OCI-LY3 (cell line): ENCODE data around the gene PDE5A.

Experiments
- H2AFZ ChIP-seq: fragments of 200-600, 300-600 bp; shearing (Covaris generic); 2 replicates; pipeline ENCODE4 v1.6.0; 2014; ENCODE audit warnings: antibody characterized with exemption, low read depth, low read length
- H3K27ac ChIP-seq: fragments of 200-600, 300-600 bp; sonication (generic); 2 replicates; pipeline ENCODE4 v1.5.1; 2014; ENCODE audit warnings: mild to moderate bottlenecking, low read length, moderate library complexity, mixed read lengths
- H3K27me3 ChIP-seq: fragments of 200-600, 300-600 bp; sonication (generic); 2 replicates; pipeline ENCODE4 v1.6.1; 2014; ENCODE audit warnings: low read depth, low read length, mixed read lengths
- H3K36me3 ChIP-seq: fragments of 200-600, 300-600 bp; sonication (generic); replicated peaks from 2 replicates; pipeline ENCODE3; 2014; ENCODE audit warnings: low read depth, low read length, mixed read lengths
- H3K4me1 ChIP-seq: fragments of 300-600, 200-600 bp; sonication (generic); 2 replicates; pipeline ENCODE4 v1.6.1; 2014; ENCODE audit warnings: low read length, mixed read lengths
- H3K4me2 ChIP-seq: fragments of 200-600, 300-600 bp; sonication (generic); 2 replicates; pipeline ENCODE4 v1.6.1; 2014; ENCODE audit warnings: low read length, mixed read lengths
- H3K4me3 ChIP-seq: fragments of 300-600, 200-600 bp; sonication (generic); 2 replicates; pipeline ENCODE4 v1.5.1; 2014; ENCODE audit warnings: antibody characterized with exemption, mild to moderate bottlenecking, low read length, moderate library complexity
- H3K79me2 ChIP-seq: fragments of 300-600, 200-600 bp; shearing (Covaris generic); 2 replicates; pipeline ENCODE4 v1.6.1; 2014; ENCODE audit warnings: mild to moderate bottlenecking, low read length, mixed read lengths
- H3K9ac ChIP-seq: fragments of 300-600, 200-600 bp; shearing (Covaris generic); 2 replicates; pipeline ENCODE4 v1.6.0; 2014; ENCODE audit warnings: mild to moderate bottlenecking, low read length, moderate library complexity
- H3K9me3 ChIP-seq: fragments of 200-600, 300-600 bp; shearing (Covaris generic); 2 replicates; pipeline ENCODE4 v1.6.1; 2014; ENCODE audit warnings: low read length, mixed read lengths; ENCODE audit not compliant: insufficient read depth
- H4K20me1 ChIP-seq: fragments of 200-600, 300-600 bp; sonication (generic); 2 replicates; pipeline ENCODE4 v1.6.1; 2016; ENCODE audit warnings: low read length, mixed read lengths; ENCODE audit not compliant: insufficient read depth
- EZH2phosphoT487 ChIP-seq: fragments of 200-600 bp; shearing (Covaris generic); IDR thresholded peaks from 2 replicates; pipeline ENCODE4 v1.6.1; 2018; ENCODE audit warnings: antibody characterized with exemption, mixed run types, low read depth
- TF ChIP-seq, protein P1 (sequence below): fragments of 200-600, 300-600 bp; sonication (generic); IDR thresholded peaks from 2 replicates; pipeline ENCODE4 v1.5.1; 2014; ENCODE audit warnings: antibody characterized with exemption, low read length, low read depth

Gene PDE5A

DNA sequence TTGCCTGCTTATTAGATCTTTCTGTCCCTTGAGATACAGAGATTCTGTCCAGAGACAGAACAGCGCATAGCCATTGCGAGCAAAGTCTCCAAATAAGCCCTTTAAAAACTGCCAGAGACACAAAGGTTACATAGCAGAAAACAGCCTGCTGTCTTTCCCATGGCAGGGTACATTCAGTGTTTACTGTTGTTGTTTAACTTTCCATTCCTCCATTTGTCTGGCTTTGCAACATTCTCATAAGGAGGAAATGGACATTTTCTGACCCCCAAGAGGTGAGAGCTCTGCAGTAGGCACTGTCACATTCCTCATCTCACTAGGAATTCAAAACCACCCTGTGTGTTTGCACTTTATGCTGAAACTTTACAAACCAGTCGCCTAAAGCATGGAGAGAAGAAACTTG, 48.3 kb downstream of the PDE5A start:
- Histone ChIP-seq H2AFZ (no peak overlapping the region), H3K4me1 (no peaks in the 10 kb centered on the region), H3K36me3 (no peaks in the 10 kb centered on the region), H3K9ac (no peak overlapping the region), H3K4me3 (no peak overlapping the region), H3K79me2 (no peaks in the 10 kb centered on the region), H3K27ac (no peak overlapping the region), H3K4me2 (no peak overlapping the region), H3K27me3 (no peaks in the 10 kb centered on the region), H3K9me3 (no peaks in the 10 kb centered on the region), H4K20me1 (no peaks in the 10 kb centered on the region)
- no peak for TF ChIP-seq EZH2phosphoT487
- TF ChIP-seq, protein P1, sequence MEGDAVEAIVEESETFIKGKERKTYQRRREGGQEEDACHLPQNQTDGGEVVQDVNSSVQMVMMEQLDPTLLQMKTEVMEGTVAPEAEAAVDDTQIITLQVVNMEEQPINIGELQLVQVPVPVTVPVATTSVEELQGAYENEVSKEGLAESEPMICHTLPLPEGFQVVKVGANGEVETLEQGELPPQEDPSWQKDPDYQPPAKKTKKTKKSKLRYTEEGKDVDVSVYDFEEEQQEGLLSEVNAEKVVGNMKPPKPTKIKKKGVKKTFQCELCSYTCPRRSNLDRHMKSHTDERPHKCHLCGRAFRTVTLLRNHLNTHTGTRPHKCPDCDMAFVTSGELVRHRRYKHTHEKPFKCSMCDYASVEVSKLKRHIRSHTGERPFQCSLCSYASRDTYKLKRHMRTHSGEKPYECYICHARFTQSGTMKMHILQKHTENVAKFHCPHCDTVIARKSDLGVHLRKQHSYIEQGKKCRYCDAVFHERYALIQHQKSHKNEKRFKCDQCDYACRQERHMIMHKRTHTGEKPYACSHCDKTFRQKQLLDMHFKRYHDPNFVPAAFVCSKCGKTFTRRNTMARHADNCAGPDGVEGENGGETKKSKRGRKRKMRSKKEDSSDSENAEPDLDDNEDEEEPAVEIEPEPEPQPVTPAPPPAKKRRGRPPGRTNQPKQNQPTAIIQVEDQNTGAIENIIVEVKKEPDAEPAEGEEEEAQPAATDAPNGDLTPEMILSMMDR: no peak

DNA sequence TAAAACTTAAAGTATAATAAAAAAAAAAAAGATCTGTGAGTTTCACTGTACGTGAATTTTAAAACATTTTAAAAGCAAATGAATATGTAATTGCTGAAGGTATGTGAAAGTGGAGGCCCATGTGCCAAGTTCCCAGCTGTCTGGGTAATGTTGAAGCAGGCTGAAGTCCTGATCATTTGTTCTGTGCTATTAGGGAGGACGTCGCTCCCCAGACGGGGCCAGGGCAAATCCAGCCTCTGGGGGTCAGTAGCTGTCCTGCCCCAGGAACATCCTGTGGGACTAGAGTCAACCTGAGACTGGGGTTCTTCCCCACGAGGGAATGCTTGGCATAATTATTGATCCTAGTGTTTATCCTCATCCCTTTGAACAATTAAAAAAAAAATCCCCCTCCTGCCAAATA, 48.8 kb downstream of the PDE5A start:
- H3K79me2 ChIP-seq: no peaks in the 10 kb centered on the region
- no peaks in the 10 kb centered on the region for H3K9me3 ChIP-seq
- H3K4me1 ChIP-seq: no peaks in the 10 kb centered on the region
- TF ChIP-seq, protein P1: no peak
- TF ChIP-seq EZH2phosphoT487: no peak
- no peak overlapping the region for H3K4me2 ChIP-seq
- no peak overlapping the region for H3K4me3 ChIP-seq
- no peaks in the 10 kb centered on the region for H3K27me3 ChIP-seq
- H4K20me1 ChIP-seq: no peaks in the 10 kb centered on the region
- H3K27ac ChIP-seq: no peak overlapping the region
- no peak overlapping the region for H2AFZ ChIP-seq
- no peaks in the 10 kb centered on the region for H3K36me3 ChIP-seq
- no peak overlapping the region for H3K9ac ChIP-seq

DNA sequence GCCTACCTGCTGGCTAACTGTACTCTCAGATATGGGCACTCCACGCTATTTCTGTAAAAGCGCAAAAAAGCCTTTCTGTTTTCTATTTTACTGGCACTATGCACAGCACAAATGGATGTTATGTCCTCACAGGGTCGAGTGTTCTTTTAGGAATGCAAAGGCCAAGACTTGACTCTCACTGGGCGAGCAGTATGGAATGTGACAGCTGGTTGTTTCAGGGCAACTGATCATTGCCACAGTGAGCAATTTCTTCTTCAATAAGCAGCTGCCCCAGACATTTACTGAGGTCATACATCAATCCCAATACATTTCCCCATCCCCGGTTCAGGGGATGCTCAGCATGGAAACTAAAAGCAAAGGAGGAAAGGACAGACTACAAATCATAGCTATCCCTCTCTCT, 58.2 kb downstream of the PDE5A start:
- H3K79me2 ChIP-seq: no peaks in the 10 kb centered on the region
- H3K9me3 ChIP-seq: no peaks in the 10 kb centered on the region
- H3K4me3 ChIP-seq: no peak overlapping the region
- no peak overlapping the region for H3K4me2 ChIP-seq
- no peaks in the 10 kb centered on the region for H3K27me3 ChIP-seq
- H3K4me1 ChIP-seq: no peaks in the 10 kb centered on the region
- no peaks in the 10 kb centered on the region for H3K36me3 ChIP-seq
- no peak overlapping the region for H3K9ac ChIP-seq
- H2AFZ ChIP-seq: no peak overlapping the region
- TF ChIP-seq, protein P1: no peak
- no peak for TF ChIP-seq EZH2phosphoT487
- H3K27ac ChIP-seq: no peak overlapping the region
- no peaks in the 10 kb centered on the region for H4K20me1 ChIP-seq

DNA sequence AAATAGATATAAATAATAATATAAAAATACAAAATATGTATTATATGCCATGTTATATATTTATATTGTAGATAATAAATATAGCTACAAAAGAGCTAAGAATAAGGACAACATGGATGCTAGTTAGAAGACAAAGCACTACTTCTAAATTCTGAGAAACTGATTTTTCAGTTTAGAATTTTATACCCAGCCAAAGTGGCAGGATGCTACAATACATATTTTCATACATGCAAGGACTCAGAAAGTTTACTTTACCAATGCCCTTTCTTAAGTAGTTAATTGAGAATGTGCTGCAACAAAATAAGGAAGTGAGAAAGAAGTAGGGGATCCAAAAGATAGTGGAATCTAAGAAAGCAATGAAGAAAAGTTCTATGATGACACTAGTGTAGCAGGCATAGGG, 64.5 kb downstream of the PDE5A start:
- H3K36me3 ChIP-seq: no peaks in the 10 kb centered on the region

More for the DNA sequence above, 64.5 kb downstream of the PDE5A start:
- no peak overlapping the region for H3K9ac ChIP-seq
- no peaks in the 10 kb centered on the region for H3K79me2 ChIP-seq
- no peak overlapping the region for H3K27ac ChIP-seq
- TF ChIP-seq EZH2phosphoT487: no peak
- TF ChIP-seq, protein P1: no peak
- H3K9me3 ChIP-seq: peaks cover 5% of the 10 kb centered on the region
- H2AFZ ChIP-seq: no peak overlapping the region
- no peak overlapping the region for H3K4me3 ChIP-seq
- H3K4me1 ChIP-seq: no peaks in the 10 kb centered on the region
- H4K20me1 ChIP-seq: no peaks in the 10 kb centered on the region
- H3K27me3 ChIP-seq: no peaks in the 10 kb centered on the region
- no peak overlapping the region for H3K4me2 ChIP-seq
